Thoracic aorta (tissue), 2 donors: Measurements from ENCODE around the gene WDR37. TPM values are rescaled to one million over a fixed set of nuclear protein-coding genes. Genes with fewer than 3 reads are reported as not detected.

Source experiments
- ATAC-seq: fragments of 150-250 bp; one replicate; pipeline ENCODE4 v1.8.0; 2017; ENCODE audit warnings: low read depth; ENCODE audit not compliant: insufficient number of reproducible peaks, low FRiP score
- DNase-seq: peaks from one replicate; pipeline ENCODE4 v3.0.0-alpha.2; 2020; ENCODE audit warnings: low spot score
- H3K27ac ChIP-seq, 2 donors: fragments of 200-600 bp; sonication (generic); 1 replicate in 1 of 2; 2 replicates in 1 of 2; pipeline ENCODE4 v1.5.1; 2016; ENCODE audit warnings: mild to moderate bottlenecking in 2 of 2, moderate library complexity in 2 of 2
- H3K27me3 ChIP-seq: fragments of 200-600 bp; sonication (generic); replicated peaks from 2 replicates; pipeline ENCODE4 v1.6.0; 2016; ENCODE audit warnings: mild to moderate bottlenecking; ENCODE audit not compliant: insufficient read depth
- H3K36me3 ChIP-seq: fragments of 200-600 bp; sonication (generic); one replicate; pipeline ENCODE4 v1.5.1; 2016
- H3K4me1 ChIP-seq, 2 donors: fragments of 200-600 bp; sonication (generic); 1 replicate in 1 of 2; 2 replicates in 1 of 2; pipeline versions ENCODE4 v1.5.1 to v1.6.0; 2016; ENCODE audit warnings: low read depth in 2 of 2, mild to moderate bottlenecking in 1 of 2; ENCODE audit not compliant: control insufficient read depth in 1 of 2
- H3K4me3 ChIP-seq: fragments of 200-600 bp; sonication (generic); 2 replicates; pipeline ENCODE4 v1.5.1; 2016; ENCODE audit warnings: mild to moderate bottlenecking
- H3K9me3 ChIP-seq: fragments of 200-600 bp; sonication (generic); 2 replicates; pipeline ENCODE4 v1.5.1; 2016
- CTCF ChIP-seq: fragments of 200-600 bp; sonication (generic); IDR thresholded peaks from one replicate; pipeline ENCODE4 v1.5.1; 2019; ENCODE audit warnings: antibody characterized with exemption
- total RNA-seq, 2 donors: library from RNA; depleted of rRNA; stranded (reverse); fragments of >200 nt; gene quantifications; one replicate each; pipeline versions ENCODE4 v1.1.0 to v1.2.3, GENCODE V29; 2016

Gene WDR37
- total RNA-seq, 2 donors from 2014 or later = 18.3 to 24.6 TPM

- DNase-seq = no peak
- H3K9me3 ChIP-seq = no peaks in the 10 kb centered on the region
- no peak for TF ChIP-seq CTCF
- H3K27me3 ChIP-seq = no peaks in the 10 kb centered on the region
- ATAC-seq = no peak
- no peak overlapping the region for H3K4me3 ChIP-seq
- H3K4me1 ChIP-seq = no peaks in the 10 kb centered on the region
- no peaks in the 10 kb centered on the region for H3K36me3 ChIP-seq
- no peak overlapping the region for H3K27ac ChIP-seq
Measured at GRCh38 chr10:1149793-1150637, 93.8 kb downstream of the WDR37 start.

GRCh38 chr10:1150638-1150955 lies 94.4 kb downstream of the WDR37 start:
- Histone ChIP-seq H3K4me3 (no peak overlapping the region), H3K27me3 (no peaks in the 10 kb centered on the region), H3K9me3 (no peaks in the 10 kb centered on the region), H3K27ac (no peak overlapping the region), H3K36me3 (no peaks in the 10 kb centered on the region), H3K4me1 (no peaks in the 10 kb centered on the region)
- DNase-seq (no peak), ATAC-seq (no peak)
- no peak for TF ChIP-seq CTCF

GRCh38 chr10:1151076-1152033 lies 95.2 kb downstream of the WDR37 start:
- Histone ChIP-seq H3K36me3 (no peaks in the 10 kb centered on the region), H3K27ac (no peak overlapping the region), H3K27me3 (no peaks in the 10 kb centered on the region), H3K4me1 (no peaks in the 10 kb centered on the region), H3K4me3 (no peak overlapping the region), H3K9me3 (no peaks in the 10 kb centered on the region)
- ATAC-seq (no peak), DNase-seq (no peak)
- no peak for TF ChIP-seq CTCF

- no peak for TF ChIP-seq CTCF
- Histone ChIP-seq H3K27ac (no peak overlapping the region), H3K4me3 (no peak overlapping the region), H3K9me3 (no peaks in the 10 kb centered on the region), H3K4me1 (no peaks in the 10 kb centered on the region), H3K27me3 (no peaks in the 10 kb centered on the region), H3K36me3 (no peaks in the 10 kb centered on the region)
- ATAC-seq (no peak), DNase-seq (no peak)
Measured at GRCh38 chr10:1152386-1153250, 96.4 kb downstream of the WDR37 start.
